Raji (cell line): Measurements from ENCODE around the gene PPOX.

Source experiments
- POLR2A ChIP-seq: IDR thresholded peaks from 2 replicates; pipeline ENCODE4 v1.6.1; 2011; ENCODE audit warnings: low read depth, low read length, control low read depth; ENCODE audit not compliant: insufficient read depth

Gene PPOX

DNA sequence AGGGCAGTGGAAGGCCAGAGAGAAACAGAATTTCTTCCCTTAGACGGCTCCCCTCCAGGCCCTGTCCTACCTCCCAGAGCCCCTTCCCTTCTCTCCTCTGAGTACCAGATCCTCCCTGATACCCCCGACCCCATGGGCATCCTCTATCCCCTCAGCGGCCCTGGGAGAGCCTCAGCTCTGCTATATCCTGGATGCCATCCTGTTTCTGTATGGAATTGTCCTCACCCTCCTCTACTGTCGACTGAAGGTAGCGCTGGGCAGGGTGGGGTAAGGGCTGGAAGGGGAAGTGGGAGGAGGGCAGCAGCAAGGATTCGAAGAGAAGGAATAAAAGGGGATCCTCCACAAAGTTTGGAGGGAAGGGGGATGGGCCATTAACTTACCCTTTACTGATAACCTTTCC, 51.6 kb downstream of the PPOX start:
- no peak for TF ChIP-seq POLR2A

DNA sequence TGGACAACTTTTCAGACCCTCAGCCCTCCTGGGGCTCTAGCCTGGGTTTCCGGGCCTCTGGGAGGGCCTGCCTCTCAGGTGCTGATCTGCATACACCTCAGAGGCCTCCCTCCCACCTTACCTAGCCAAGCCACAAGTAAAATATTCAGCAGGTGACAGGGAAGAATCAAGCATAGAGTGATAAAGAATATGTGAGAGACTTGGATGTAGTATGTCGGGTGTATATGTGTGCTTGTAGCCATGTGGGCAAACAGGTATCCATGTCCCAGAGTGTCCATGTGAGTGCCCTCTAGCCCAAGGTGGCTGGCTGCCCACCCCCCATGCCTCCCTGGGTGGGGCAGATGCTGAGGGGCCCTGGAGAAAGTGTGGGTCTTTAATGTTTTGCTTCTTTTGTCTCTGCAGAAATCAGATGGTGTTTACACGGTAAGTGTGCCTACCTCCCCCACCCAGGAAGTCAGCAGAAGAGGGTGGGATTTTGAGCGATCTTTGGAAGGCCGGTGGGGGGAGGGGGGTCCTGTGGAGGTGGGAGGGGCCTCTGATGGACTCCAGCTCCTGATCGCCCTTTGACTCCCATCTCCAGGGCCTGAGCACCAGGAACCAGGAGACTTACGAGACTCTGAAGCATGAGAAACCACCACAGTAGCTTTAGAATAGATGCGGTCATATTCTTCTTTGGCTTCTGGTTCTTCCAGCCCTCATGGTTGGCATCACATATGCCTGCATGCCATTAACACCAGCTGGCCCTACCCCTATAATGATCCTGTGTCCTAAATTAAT, 52.3 kb downstream of the PPOX start:
- TF ChIP-seq POLR2A, result no peak

DNA sequence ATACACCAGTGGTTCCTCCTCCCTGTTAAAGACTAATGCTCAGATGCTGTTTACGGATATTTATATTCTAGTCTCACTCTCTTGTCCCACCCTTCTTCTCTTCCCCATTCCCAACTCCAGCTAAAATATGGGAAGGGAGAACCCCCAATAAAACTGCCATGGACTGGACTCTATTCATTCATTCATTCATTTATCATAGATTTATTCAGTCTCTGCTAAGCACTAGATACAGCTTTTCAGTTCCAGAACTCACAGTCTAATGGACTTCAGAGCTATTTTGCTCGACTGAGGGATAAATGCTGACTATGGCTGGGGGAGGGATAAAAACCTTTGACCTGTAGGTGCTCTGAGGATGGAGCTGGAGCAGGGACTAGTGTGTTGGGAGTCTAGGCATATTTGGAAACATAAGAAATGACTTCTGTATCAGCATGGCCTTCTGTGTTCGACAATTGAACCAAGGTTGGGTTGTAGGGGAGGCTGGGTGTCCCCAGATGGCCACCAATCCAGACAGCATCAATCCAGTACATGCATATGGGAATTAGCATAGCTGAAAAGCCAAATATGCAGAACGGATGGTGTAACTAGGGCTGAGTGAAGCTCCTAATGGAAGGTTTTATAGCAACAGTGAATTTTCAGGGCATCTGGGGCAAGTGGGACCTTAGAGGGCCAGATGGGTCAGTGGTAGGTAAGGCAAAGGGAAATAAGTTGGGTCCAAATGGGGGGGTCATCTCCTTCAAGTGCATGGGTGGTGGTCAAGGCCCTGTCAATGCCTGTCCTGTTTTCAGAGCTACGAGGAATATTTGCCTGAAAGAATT, 53.1 kb downstream of the PPOX start:
- no peak for TF ChIP-seq POLR2A

DNA sequence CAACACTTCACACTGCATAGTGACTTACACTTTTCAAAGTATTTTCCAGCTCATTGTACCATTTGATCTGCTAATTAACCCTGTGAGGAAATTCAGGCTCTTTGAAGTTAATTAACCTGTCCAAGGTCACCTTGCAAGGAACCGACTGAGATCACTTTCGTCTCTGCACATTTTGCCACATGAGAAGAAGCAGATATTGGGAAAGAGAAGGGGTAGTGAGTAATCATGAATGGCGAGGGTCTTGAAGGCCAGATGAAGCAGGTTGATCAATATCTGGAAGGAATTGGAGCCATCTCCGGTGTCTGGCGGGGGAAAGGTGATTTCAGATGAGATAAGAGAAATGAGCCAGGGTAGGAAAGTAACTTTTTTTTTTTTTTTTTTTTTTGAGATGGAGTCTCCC, 53.8 kb downstream of the PPOX start:
- no peak for TF ChIP-seq POLR2A
